PC-3 (cell line): ENCODE measurements around the gene IRX1. TPM values are rescaled to one million over a fixed set of nuclear protein-coding genes. Genes with fewer than 3 reads are reported as not detected.

Experiments
- ATAC-seq: fragments of 200-7000 bp; cut with Tn5 transposase; 2 replicates; pipeline ENCODE4 v1.9.1; 2020; ENCODE audit warnings: mild to moderate bottlenecking, moderate library complexity
- Bru-seq: library from RNA; stranded (reverse); fragments of 400-500 nt; gene quantifications from one replicate; lab custom pipeline; 2021; lab: Mats Ljungman, UMichigan
- BruChase-seq, 2 experiments: library from RNA; stranded (reverse); fragments of 400-500 nt; gene quantifications; one replicate each; lab custom pipeline; 2021; lab: Mats Ljungman, UMichigan
- BruUV-seq: library from RNA; stranded (reverse); fragments of 400-500 nt; replicated peaks from 2 replicates; lab custom pipeline; 2021; lab: Mats Ljungman, UMichigan
- CTCF ChIA-PET: fragments of 300-600 bp; sonication (Branson Sonifier 250); formaldehyde crosslinking; loops from one replicate; lab custom pipeline; 2022; ENCODE audit warnings: antibody characterized with exemption; lab: Charles Lee
- POLR2A ChIA-PET: fragments of 300-600 bp; sonication (Branson Sonifier 250); formaldehyde crosslinking; loops from one replicate; lab custom pipeline; 2022; ENCODE audit warnings: antibody characterized with exemption; ENCODE audit not compliant: unreplicated experiment; lab: Charles Lee
- DNase-seq: peaks from one replicate; pipeline ENCODE4 v3.0.0-alpha.2; 2015
- H2AFZ ChIP-seq: fragments of 300-600 bp; sonication (generic); 2 replicates; pipeline ENCODE4 v1.6.0; 2016; ENCODE audit warnings: antibody characterized with exemption, low read length
- H3F3A ChIP-seq: fragments of 300-600 bp; sonication (generic); one replicate; pipeline ENCODE4 v1.6.0; 2017; ENCODE audit warnings: antibody characterized with exemption, low read length, control low read depth, mild to moderate bottlenecking; ENCODE audit not compliant: unreplicated experiment
- H3K27ac ChIP-seq: fragments of 300-600 bp; sonication (generic); 2 replicates; pipeline ENCODE4 v1.5.1; 2016; ENCODE audit warnings: mild to moderate bottlenecking, low read length
- H3K27me3 ChIP-seq: fragments of 300-600 bp; sonication (generic); 2 replicates; pipeline ENCODE4 v1.6.1; 2016; ENCODE audit warnings: low read length, mixed read lengths
- H3K36me3 ChIP-seq: fragments of 300-600 bp; sonication (generic); 2 replicates; pipeline ENCODE4 v1.6.1; 2016; ENCODE audit warnings: low read depth, mixed run types, low read length, mixed read lengths
- H3K4me1 ChIP-seq: fragments of 300-600 bp; sonication (generic); 2 replicates; pipeline ENCODE4 v1.5.1; 2016; ENCODE audit warnings: low read length; ENCODE audit not compliant: insufficient read depth
- H3K4me2 ChIP-seq: fragments of 300-600 bp; sonication (generic); 2 replicates; pipeline ENCODE4 v1.6.0; 2016; ENCODE audit warnings: low read length
- H3K4me3 ChIP-seq: fragments of 300-600 bp; sonication (generic); 2 replicates; pipeline ENCODE4 v1.5.1; 2016; ENCODE audit warnings: mild to moderate bottlenecking, low read length, mixed read lengths
- H3K79me2 ChIP-seq: fragments of 300-600 bp; sonication (generic); 2 replicates; pipeline ENCODE4 v1.6.1; 2017; ENCODE audit warnings: low read length, mixed read lengths
- H3K9ac ChIP-seq: fragments of 300-600 bp; sonication (generic); 2 replicates; pipeline ENCODE4 v1.6.0; 2016; ENCODE audit warnings: mild to moderate bottlenecking, low read length
- H3K9me2 ChIP-seq: fragments of 300-600 bp; sonication (generic); replicated peaks from 2 replicates; pipeline ENCODE4 v1.6.1; 2016; ENCODE audit warnings: mixed run types, low read length, mixed read lengths
- H3K9me3 ChIP-seq: fragments of 300-600 bp; sonication (generic); 2 replicates; pipeline ENCODE4 v1.6.1; 2016; ENCODE audit warnings: low read length, mixed read lengths
- H4K20me1 ChIP-seq: fragments of 300-600 bp; sonication (generic); 2 replicates; pipeline ENCODE4 v1.6.1; 2016; ENCODE audit warnings: low read length, mixed read lengths
- CTCF ChIP-seq: fragments of 300-600 bp; sonication (generic); conservative IDR thresholded peaks from 2 replicates; pipeline ENCODE4 v1.5.1; 2017; ENCODE audit warnings: antibody characterized with exemption, low read depth, mild to moderate bottlenecking, low read length
- EZH2 ChIP-seq: fragments of 300-600 bp; sonication (generic); IDR thresholded peaks from one replicate; pipeline ENCODE4 v1.6.1; 2017; ENCODE audit warnings: antibody characterized with exemption, mild to moderate bottlenecking, low read length; ENCODE audit not compliant: unreplicated experiment
- EZH2phosphoT487 ChIP-seq: fragments of 300-600 bp; sonication (generic); IDR thresholded peaks from 2 replicates; pipeline ENCODE4 v1.6.1; 2018; ENCODE audit warnings: mild to moderate bottlenecking, antibody characterized with exemption, low read length, borderline replicate concordance
- intact Hi-C: fragments of 100-400 bp; cut with micrococcal nuclease; formaldehyde crosslinking; loops from 2 replicates; pipeline ENCODE4 v1.9.0; 2023
- long read RNA-seq: library from polyadenylated mRNA; unstranded; transcript quantifications from one replicate; pipeline ENCODE4 v2.0.0, GENCODE V29; 2021; ENCODE audit not compliant: unreplicated experiment
- total RNA-seq: library from RNA; depleted of rRNA; stranded (reverse); fragments of >200 nt; gene quantifications from 2 replicates; pipeline ENCODE4 v1.2.3, GENCODE V29; 2014; rRNA removed

Gene IRX1
- total RNA-seq = not detected in 2 replicates
- Bru-seq, nascent RNA = not detected
- BruChase-seq, experiment 1, labeled RNA remaining after a 6-hour chase = not detected
- BruChase-seq, experiment 2, labeled RNA remaining after a 2-hour chase = not detected
- long read RNA-seq = 0 reads

- Histone ChIP-seq H3K36me3 (no peaks in the 10 kb centered on the region), H3K27me3 (no peaks in the 10 kb centered on the region), H2AFZ (no peak within 1 kb of the TSS), H3F3A (no peaks in the 10 kb centered on the region), H3K9ac (no peak within 1 kb of the TSS), H3K9me2 (no peaks in the 10 kb centered on the region), H4K20me1 (no peaks in the 10 kb centered on the region), H3K79me2 (no peaks in the 10 kb centered on the region), H3K4me1 (no peaks in the 10 kb centered on the region), H3K27ac (no peak within 1 kb of the TSS), H3K4me3 (no peak within 1 kb of the TSS), H3K4me2 (no peak within 1 kb of the TSS), H3K9me3 (no peaks in the 10 kb centered on the region)
- BruUV-seq = no TSS peak
- ChIA-PET POLR2A (no interaction called here), CTCF (no interaction called here)
- ATAC-seq (no peak), DNase-seq (no peak)
- intact Hi-C loops = no loop called here
- no peak for TF ChIP-seq EZH2phosphoT487
- TF ChIP-seq EZH2 = no peak
- no peak for TF ChIP-seq CTCF
Measured at GRCh38 chr5:3595006-3595961, at the start of gene IRX1. TSS of gene IRX1 (plus strand) at chr5:3595832. CDS start at chr5:3596106, 274 bp downstream.

GRCh38 chr5:3546028-3546427 lies 49.6 kb upstream of the IRX1 start:
- intact Hi-C loops = no loop called here
- Histone ChIP-seq H3K4me3 (no peak overlapping the region), H3K36me3 (no peaks in the 10 kb centered on the region), H3K4me2 (no peak overlapping the region), H4K20me1 (no peaks in the 10 kb centered on the region), H3K9ac (no peak overlapping the region), H3K4me1 (no peaks in the 10 kb centered on the region), H3K79me2 (no peaks in the 10 kb centered on the region), H3F3A (no peaks in the 10 kb centered on the region), H3K9me2 (no peaks in the 10 kb centered on the region), H3K27me3 (no peaks in the 10 kb centered on the region), H2AFZ (no peak overlapping the region), H3K27ac (no peak overlapping the region), H3K9me3 (peaks cover 19% of the 10 kb centered on the region)
- no TSS peak for BruUV-seq
- ChIA-PET POLR2A (no interaction called here), CTCF (no interaction called here)
- TF ChIP-seq CTCF = no peak
- TF ChIP-seq EZH2phosphoT487 = no peak
- TF ChIP-seq EZH2 = no peak
- DNase-seq (no peak), ATAC-seq (no peak)

GRCh38 chr5:3564116-3564515 lies 31.5 kb upstream of the IRX1 start:
- H3F3A ChIP-seq = no peaks in the 10 kb centered on the region
- no TSS peak for BruUV-seq
- DNase-seq (no peak), ATAC-seq (no peak)
- no peaks in the 10 kb centered on the region for H3K9me2 ChIP-seq
- H3K4me3 ChIP-seq = no peak overlapping the region
- no peak overlapping the region for H3K4me2 ChIP-seq
- ChIA-PET POLR2A (no interaction called here), CTCF (no interaction called here)
- H3K27ac ChIP-seq = no peak overlapping the region
- TF ChIP-seq EZH2phosphoT487 = no peak
- no peak for TF ChIP-seq CTCF
- no peak for TF ChIP-seq EZH2
- intact Hi-C loops = no loop called here
- no peaks in the 10 kb centered on the region for H3K27me3 ChIP-seq
- no peaks in the 10 kb centered on the region for H3K4me1 ChIP-seq
- no peak overlapping the region for H3K9ac ChIP-seq
- H2AFZ ChIP-seq = no peak overlapping the region
- no peaks in the 10 kb centered on the region for H3K36me3 ChIP-seq
- H3K79me2 ChIP-seq = no peaks in the 10 kb centered on the region
- H3K9me3 ChIP-seq = peaks cover 24% of the 10 kb centered on the region
- no peaks in the 10 kb centered on the region for H4K20me1 ChIP-seq
